HG02870 (cell line): ENCODE measurements around the gene KLHDC1.
A peak's percentile ranks its signal among the peaks of the same experiment; 100 is the strongest.
"Not testable (repeated sequence)": the region's sequence is repeated elsewhere in the genome, so short reads cannot be mapped to it uniquely, and the experiment has no call there.

Experiments
- ATAC-seq: cut with Tn5 transposase; IDR thresholded peaks from one replicate; pipeline ENCODE4 v1.9.1; 2021; ENCODE audit warnings: mild to moderate bottlenecking, moderate library complexity; ENCODE audit not compliant: unreplicated experiment

KLHDC1 gene

GRCh38 chr14:49692811-49693734, at the start of gene KLHDC1:
Gene KLHDC1, plus strand, starts transcription at chr14:49693120. Its CDS starts 75 bp downstream, at chr14:49693195.
- ATAC-seq = peak; percentile 56

GRCh38 chr14:49653508-49653907, 39.4 kb upstream of the KLHDC1 start:
- ATAC-seq = no peak

GRCh38 chr14:49654511-49654910, 38.4 kb upstream of the KLHDC1 start:
- no peak for ATAC-seq

- not testable (repeated sequence) for ATAC-seq
Measured at GRCh38 chr14:49657500-49657899, 35.4 kb upstream of the KLHDC1 start.

GRCh38 chr14:49659526-49660455, 33.1 kb upstream of the KLHDC1 start:
- no peak for ATAC-seq

- ATAC-seq = no peak
Measured at GRCh38 chr14:49670475-49670874, 22.4 kb upstream of the KLHDC1 start.

- no peak for ATAC-seq
Measured at GRCh38 chr14:49673586-49673985, 19.3 kb upstream of the KLHDC1 start.

GRCh38 chr14:49677643-49678042, 15.3 kb upstream of the KLHDC1 start:
- ATAC-seq = no peak

- ATAC-seq = no peak
Measured at GRCh38 chr14:49679271-49679670, 13.6 kb upstream of the KLHDC1 start.

- ATAC-seq = no peak
Measured at GRCh38 chr14:49686425-49686824, 6.5 kb upstream of the KLHDC1 start.

- ATAC-seq = peak; percentile 83
Measured at GRCh38 chr14:49687942-49688700, 4.8 kb upstream of the KLHDC1 start, which contains the start of gene POLE2. Gene POLE2, minus strand, starts transcription at chr14:49688214. Its CDS starts 11 bp downstream, at chr14:49688203.

GRCh38 chr14:49688701-49689030, 4.3 kb upstream of the KLHDC1 start:
- no peak for ATAC-seq

GRCh38 chr14:49691031-49691430, 1.9 kb upstream of the KLHDC1 start:
- ATAC-seq = no peak

- no peak for ATAC-seq
Measured at GRCh38 chr14:49692193-49692757, 645 bp upstream of the KLHDC1 start.

GRCh38 chr14:49693735-49694124, 810 bp downstream of the KLHDC1 start:
- not testable (repeated sequence) for ATAC-seq

- no peak for ATAC-seq
Measured at GRCh38 chr14:49702725-49703124, 9.8 kb downstream of the KLHDC1 start.

- no peak for ATAC-seq
Measured at GRCh38 chr14:49703965-49704364, 11.0 kb downstream of the KLHDC1 start.

- not testable (repeated sequence) for ATAC-seq
Measured at GRCh38 chr14:49704471-49704870, 11.6 kb downstream of the KLHDC1 start.

GRCh38 chr14:49710993-49711392, 18.1 kb downstream of the KLHDC1 start:
- ATAC-seq = not testable (repeated sequence)

- ATAC-seq = no peak
Measured at GRCh38 chr14:49720744-49721143, 27.8 kb downstream of the KLHDC1 start.
